GM21723 (cell line): Measurements from ENCODE around the gene NSUN4.
"Not testable (repeated sequence)": the region's sequence is repeated elsewhere in the genome, so short reads cannot be mapped to it uniquely, and the experiment has no call there.

Experiments
- ATAC-seq: cut with Tn5 transposase; IDR thresholded peaks from one replicate; pipeline ENCODE4 v1.9.1; 2021; ENCODE audit warnings: mild to moderate bottlenecking, moderate library complexity; ENCODE audit not compliant: unreplicated experiment

The NSUN4 gene

DNA sequence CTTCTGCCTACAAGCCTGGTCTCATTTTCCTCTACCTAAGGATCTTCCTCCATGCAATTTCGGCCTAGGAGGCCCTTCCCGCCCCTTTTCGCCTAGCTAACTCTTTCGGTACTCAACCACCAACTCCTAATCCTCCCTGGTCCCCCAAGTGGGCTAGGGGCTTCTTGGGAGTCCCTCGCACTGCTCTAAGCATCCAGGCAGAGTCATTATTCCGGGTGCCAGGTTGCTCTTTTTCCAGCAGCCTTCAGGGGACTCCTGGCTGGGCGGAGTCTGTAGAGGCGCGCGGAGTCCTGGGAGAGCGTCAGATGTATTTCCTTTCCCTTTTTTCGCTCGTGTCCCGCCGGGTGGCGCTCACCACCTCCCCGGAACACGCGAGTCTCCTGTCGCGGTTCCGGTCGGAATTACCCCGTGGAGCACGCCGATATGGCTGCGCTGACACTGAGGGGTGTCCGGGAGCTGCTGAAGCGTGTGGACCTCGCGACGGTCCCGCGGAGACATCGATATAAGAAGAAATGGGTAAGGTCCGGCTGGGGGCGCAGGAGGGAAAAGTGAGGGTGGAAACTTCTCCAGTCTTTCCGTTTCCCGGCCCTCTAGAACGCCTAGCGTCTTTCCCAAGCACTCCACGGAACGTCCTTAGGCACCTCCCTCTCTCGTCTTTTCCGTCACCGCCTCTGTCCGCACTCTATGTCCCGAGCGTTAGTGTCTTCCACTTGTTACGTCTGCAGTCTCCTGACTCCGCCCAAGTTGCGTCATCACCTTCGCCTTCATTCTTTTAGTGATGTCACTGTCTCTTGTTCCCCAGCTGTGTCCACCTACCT lies at the start of gene NSUN4:
NSUN4 (plus strand) TSS at position 404 of the 818 bp plus-strand sequence; CDS start at position 424, 20 bp downstream.
- ATAC-seq, result peak; percentile 86

GRCh38 chr1:46295306-46295705 lies 45.3 kb upstream of the NSUN4 start:
- ATAC-seq, result no peak

GRCh38 chr1:46298387-46298786 lies 42.2 kb upstream of the NSUN4 start:
- ATAC-seq, result no peak

DNA sequence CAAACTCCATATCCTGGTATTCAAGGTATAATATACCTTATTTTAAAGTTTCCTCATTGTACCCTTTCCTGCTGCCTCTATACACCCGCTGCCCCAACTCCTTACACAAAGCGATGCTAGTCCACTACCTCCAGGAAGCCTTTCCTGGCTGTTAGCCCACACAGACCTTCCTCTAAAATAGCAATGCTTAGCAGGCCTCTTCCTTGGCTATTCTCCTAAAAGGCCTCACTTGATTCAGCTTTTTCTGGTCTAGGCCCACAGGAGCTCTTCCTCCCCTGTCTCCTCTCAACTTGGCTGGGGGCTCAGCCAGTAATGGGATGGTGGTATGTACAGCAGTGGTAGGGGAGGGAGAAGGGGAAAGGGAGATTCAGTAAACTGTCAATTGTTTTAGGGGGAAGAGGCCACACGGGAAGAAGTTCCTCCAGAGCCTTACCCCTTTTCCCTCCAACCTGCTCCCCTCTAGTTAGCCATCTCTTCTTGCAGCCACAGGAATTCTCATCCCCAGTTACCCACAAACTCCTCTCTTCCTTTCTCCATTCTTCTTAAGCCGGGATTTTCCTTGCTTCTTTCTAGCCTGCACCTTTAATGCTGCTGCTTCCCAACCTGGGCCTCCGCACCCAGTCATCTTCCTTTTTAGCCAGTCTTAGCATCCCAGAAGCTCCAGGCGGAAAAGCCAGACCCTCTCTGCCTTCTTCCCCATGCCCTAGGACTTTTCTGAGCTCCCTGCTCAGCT lies 39.8 kb upstream of the NSUN4 start:
- ATAC-seq, result no peak

DNA sequence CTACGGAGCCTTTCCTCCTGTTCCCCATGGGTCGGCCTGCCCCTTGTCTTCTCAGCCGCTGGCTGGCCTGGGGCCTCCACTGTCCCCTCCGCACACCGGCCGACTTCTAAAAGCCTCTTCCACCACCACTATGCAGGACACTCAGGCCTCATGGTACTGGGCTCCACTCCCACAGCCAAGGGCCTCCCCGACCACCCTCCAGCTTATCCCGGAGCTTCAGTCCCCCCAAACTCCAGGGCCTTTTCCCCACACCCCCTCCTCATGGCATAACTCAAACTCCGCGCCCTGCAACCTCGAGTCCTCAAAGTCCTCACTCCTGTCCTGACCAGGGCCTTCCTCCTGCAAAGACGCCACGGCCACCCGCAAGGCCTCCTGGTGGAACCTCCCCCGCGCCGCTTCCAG lies 39.2 kb upstream of the NSUN4 start:
- no peak for ATAC-seq

DNA sequence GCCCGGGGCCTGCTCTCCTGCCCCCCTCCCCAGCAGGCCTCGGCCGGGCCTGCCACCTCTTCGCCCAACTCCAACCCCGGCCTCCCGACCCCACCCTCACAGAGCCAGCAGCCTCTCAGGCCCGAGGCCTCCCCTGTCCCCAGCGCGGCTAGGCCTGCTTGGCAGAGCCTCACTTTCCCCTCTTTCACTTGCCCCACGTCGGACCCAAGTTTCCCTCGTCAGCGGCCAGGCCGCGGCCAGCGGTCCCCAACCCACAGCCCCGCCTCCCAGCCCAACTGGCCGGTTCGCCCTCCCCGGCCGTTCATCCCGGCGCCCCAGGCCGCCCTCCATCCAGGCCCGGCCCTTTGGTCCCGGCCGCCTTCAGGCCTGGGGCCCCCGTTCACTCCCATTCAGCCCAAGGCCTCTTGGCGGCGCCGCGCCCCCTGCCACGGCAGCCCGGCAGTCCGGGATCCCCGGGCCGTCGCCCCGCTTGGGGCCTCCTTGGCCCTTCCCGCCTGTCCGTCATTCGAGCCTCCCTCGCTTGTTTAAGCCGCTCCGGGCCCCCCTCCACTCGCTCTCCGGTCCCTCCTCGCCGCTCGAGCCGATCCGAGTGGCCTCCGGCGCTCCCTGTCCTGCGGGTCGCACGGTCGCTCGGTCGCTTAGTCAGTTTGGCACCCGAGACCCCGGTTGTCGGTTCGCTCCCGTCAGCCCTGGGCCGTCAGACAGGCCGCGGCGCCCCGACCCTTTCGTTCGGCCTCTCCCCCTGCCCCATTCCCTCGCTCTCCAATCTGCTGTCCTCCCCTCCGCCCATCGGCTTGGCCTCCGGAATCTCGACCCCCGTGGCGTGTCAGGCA lies 38.6 kb upstream of the NSUN4 start:
- ATAC-seq, result peak; percentile 43

DNA sequence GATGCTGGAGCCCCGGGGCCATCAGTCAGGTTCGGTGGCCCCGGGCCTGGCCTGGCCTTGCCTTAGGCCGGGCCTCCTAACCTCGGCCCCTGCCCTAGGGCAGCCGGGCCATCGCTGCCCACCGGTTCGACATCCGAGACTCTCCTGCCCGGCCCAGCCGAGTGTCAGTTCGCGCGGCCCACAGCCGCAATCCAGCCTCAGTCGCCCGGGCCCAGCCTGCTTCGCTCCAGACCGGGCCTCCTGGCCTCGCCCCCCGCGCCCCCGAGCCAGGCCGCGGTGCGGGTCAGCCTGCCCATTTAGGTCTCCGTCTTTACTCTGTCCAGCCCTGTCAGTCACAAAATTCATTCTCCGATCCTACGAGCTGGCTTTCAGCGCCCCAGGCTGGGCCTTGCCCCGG lies 38.0 kb upstream of the NSUN4 start:
- ATAC-seq, result peak; percentile 14

DNA sequence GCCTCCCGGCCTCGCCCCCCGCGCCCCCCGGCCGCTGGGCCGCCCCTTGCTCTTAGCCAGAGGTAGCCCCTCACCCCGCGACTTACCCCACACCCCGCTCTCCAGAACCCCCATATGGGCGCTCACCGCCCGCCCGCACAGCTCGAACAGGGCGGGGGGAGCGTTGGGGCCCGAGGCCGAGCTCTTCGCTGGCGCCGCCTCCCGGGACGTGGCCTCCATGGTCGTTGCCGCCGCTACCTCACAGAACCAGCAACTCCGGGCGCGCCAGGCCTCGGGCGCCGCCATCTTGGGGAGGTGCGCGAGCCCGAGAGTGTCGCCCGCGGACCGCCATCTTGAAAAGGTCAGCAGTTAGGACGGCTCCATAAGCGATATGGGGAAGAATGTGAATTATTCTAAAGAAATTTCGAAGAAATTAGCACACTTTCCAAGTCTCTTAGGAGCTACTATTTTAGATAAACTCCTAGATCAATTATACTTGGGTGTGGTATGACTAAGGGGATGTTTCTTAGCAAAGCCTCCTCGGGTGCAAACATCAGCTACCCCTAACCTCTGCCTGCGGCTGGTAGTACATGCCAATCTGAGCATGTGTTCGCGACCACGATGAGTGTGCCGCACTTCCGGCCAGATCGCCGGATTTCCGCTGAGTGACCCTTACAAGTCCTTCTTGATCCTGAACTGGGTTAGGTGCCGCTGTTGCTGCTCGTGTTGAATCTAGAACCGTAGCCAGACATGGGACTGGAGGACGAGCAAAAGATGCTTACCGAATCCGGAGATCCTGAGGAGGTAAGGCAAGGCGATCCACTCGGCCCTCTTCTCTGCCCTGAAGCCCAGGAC lies 37.4 kb upstream of the NSUN4 start, which contains the start of the genes LRRC41 and UQCRH:
LRRC41 (minus strand) TSS at position 579 of the 834 bp plus-strand sequence; CDS start at position 285, 294 bp downstream.
UQCRH (plus strand) TSS at position 661 of the 834 bp plus-strand sequence; CDS start at position 730, 69 bp downstream.
- ATAC-seq, result peak; percentile 77

DNA sequence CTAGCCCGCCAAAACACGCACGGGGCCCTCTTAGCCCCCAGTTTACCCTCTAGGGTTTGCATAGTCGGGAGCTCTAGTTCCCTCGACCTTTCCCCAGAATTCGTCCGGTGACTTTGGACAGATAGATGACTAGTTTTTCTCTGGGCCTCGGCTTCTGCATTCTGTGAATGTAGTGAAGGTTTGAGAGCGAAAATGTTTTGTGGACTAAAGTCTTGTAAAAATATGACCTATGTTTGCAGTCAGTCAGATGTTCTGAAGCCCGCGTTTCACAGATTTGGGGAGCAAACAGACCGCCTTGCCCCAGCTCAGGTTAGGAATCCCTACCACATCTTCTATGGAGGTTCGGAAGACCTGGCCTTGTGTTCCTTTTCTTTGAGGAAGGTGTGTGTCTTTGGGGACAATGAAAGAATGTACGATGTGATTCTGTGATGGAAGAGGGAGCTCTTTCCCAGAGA lies 36.7 kb upstream of the NSUN4 start:
- no peak for ATAC-seq

DNA sequence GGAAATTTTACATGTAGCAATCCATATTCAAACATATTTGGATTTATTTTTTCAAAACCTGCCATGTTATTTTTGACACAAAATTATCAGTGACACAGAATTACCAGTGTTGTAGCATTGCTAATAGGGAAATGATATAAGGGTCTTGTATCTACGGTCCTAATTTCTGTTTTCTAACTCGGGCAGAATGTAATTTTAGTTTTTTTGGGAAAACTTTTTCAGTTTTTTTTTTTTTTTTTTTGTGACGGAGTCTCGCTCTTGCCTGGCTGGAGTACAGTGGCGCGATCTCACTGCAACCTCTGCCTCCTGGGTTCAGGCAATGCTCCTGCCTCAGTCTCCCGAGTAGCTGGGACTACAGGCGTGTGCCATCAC lies 34.5 kb upstream of the NSUN4 start:
- no peak for ATAC-seq

GRCh38 chr1:46309401-46310159 lies 31.0 kb upstream of the NSUN4 start:
- no peak for ATAC-seq

GRCh38 chr1:46310321-46310720 lies 30.3 kb upstream of the NSUN4 start:
- ATAC-seq, result no peak

DNA sequence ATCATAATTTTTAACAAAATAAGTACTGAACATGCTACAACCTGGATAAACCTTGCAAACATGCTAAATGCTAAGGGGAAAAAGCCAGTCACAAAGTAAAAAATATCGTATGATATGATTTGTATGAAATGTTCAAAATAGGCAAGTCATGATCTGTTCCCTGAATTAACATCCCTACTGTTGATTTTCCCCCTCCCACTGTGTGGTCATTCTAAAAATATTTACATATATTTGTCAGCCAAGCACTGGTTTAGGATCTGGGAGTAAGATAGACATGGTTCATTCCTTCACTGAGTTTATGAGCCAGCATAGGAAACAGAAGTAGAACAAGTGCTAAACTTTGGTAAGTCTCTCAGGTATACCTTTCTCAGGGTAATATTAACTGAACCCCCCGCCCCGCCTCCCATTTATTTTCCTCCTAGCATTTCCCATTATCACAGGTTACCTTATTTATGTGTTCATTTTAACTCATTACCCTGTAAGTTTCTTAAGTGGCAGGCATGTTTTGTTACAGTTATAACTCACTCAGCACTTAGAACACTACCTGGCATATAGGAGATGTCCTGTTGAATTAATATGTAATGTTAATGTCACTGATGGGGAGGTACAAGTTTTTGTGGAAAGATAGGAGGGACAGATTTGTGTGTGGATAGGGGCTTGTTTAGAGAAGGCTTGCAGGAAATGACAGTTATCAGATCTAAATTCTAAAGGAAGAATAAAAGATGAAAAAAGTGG lies 24.8 kb upstream of the NSUN4 start:
- no peak for ATAC-seq

DNA sequence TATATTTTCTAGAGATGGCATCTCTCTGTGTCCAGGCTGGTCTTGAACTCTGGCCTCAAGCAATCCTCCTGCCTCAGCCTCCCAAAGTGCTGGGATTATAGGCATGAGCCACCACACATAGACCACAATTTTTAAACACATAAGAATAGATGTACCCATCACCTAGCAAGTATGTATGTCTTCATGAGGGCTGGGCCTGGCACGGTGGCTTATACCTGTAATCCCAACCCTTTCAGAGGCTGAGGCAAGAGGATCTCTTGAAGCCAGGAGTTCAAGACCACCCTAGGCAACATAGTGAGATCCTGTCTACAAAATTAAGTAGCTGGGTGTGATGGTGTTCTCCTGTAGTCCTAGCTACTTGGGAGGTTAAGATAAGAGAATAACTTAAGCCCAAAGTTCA lies 23.3 kb upstream of the NSUN4 start:
- no peak for ATAC-seq

DNA sequence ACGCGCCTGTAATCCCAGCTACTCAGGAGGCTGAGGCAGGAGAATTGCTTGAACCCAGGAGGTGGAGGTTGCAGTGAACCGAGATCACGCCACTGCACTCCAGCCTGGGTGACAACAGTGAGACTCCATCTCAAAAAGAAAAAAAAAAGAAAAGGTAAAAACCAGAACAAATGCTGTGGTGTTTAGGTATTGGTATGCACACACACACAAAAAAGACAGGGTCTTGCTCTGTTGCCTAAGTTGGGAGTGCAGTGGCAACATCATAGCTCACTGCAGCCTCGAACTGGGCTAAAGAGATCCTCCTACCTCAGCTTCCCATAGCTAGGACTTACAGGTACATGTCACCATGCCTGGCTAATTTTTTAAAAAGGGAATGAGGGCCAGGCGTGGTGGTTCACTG lies 21.3 kb upstream of the NSUN4 start:
- not testable (repeated sequence) for ATAC-seq

DNA sequence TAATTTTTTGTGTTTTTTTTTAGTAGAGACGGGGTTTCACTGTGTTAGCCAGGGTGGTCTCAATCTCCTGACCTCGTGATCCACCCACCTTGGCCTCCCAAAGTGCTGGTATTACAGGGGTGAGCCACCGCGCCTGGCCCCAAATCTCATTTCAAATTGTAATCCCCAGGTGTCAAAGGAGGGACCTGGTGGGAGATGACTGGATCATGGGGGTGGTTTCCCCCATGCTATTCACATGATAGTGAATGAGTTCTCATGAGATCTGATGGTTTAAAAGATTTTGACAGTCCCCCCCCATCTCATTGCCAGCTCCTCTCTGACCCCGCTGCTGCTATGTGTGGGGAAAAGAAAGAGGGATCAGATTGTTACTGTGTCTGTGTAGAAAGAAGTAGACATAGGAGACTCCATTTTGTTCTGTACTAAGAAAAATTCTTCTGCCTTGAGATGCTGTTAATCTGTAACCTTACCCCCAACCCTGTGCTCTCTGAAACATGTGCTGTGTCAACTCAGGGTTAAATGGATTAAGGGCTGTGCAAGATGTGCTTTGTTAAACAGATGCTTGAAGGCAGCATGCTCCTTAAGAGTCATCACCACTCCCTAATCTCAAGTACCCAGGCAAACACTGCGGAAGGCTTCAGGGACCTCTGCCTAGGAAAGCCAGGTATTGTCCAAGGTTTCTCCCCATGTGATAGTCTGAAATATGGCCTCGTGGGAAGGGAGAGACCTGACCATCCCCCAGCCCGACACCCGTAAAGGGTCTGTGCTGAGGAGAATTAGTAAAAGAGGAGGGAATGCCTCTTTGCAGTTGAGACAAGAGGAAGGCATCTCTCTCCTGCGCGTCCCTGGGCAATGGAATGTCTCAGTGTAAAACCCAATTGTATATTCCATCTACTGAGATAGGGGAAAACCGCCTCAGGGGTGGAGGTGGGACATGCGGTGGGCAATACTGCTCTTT lies 20.4 kb upstream of the NSUN4 start:
- ATAC-seq, result not testable (repeated sequence)

DNA sequence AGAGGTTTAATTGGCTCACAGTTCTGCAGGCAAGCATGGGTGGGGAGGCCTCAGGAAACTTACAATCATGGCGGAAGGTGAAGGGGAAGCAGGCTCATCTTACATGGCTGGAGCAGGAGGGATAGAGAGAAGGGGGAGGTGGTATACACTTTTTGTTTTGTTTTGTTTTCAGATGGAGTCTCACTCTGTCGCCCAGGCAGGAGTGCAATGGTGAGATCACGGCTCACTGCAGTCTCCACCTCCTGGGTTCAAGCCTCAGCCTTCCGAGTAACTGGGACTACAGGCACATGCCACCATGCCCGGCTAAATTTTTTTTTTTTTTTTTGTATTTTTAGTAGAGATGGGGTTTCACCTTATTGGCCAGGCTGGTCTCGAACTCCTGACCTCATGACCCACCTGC lies 18.4 kb upstream of the NSUN4 start:
- not testable (repeated sequence) for ATAC-seq
